H1 (cell line): ENCODE data around the gene AMZ1.

ENCODE experiments used
- EP300 ChIP-seq, 2 experiments: IDR thresholded peaks; 1 replicate in 1 of 2; 2 replicates in 1 of 2; pipeline ENCODE4 v1.6.1; 2011 to 2012; ENCODE audit warnings: low read depth in 2 of 2, low read length in 2 of 2, mild to moderate bottlenecking in 2 of 2, borderline replicate concordance in 1 of 2, inconsistent platforms in 1 of 2, moderate library complexity in 1 of 2
- POLR2A ChIP-seq, 2 experiments: IDR thresholded peaks; 1 replicate in 1 of 2; 2 replicates in 1 of 2; pipeline ENCODE4 v1.6.1; 2011; ENCODE audit warnings: low read depth in 2 of 2, low read length in 2 of 2, mild to moderate bottlenecking in 2 of 2; ENCODE audit errors: control extremely low read depth in 1 of 2
- RFX5 ChIP-seq: IDR thresholded peaks from 2 replicates; pipeline ENCODE4 v1.6.1; 2011; ENCODE audit warnings: low read depth, low read length, improper control_type of control experiment, borderline replicate concordance
- SP1 ChIP-seq: IDR thresholded peaks from 2 replicates; pipeline ENCODE4 v1.6.1; 2011; ENCODE audit warnings: low read depth, low read length
- TF ChIP-seq, protein P1 (sequence below): fragments of 300-600 bp; sonication (generic); IDR thresholded peaks from 2 replicates; pipeline ENCODE4 v1.7.1; 2012; ENCODE audit warnings: low read length, moderate library complexity, mild to moderate bottlenecking, inconsistent platforms; ENCODE audit not compliant: insufficient replicate concordance
- TF ChIP-seq, protein P2 (sequence below), 3 experiments: IDR thresholded peaks; 1 replicate in 2 of 3; 2 replicates in 1 of 3; pipeline versions ENCODE4 v1.5.1 to v1.6.1; 2011; ENCODE audit warnings: low read length in 3 of 3, mild to moderate bottlenecking in 3 of 3, inconsistent platforms in 2 of 3, low read depth in 1 of 3, moderate library complexity in 1 of 3; ENCODE audit not compliant: insufficient read depth in 1 of 3; ENCODE audit errors: control extremely low read depth in 1 of 3

DNA sequence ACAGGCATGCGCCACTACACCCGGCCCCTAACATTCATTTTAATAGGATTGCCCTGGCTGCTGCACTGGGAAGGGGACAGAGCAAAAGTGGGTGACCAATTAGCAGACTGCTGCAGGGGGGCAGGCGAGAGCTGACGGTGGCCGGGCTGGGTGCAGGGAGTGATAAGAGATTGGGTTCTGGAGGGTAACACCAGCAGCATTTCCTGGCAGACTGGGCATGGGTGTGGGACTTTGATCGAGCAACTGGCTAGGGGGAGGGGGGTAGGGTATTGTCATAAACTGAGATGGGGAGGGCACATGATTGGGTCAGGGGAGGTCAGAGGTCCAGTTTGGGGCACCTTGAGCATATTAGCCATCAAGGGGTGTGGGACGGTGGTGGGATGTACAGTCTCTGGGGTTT is 20.2 kb upstream of the AMZ1 start:
- TF ChIP-seq POLR2A (IDR thresholded peaks at IDR 0.05; ENCODE audit: control extremely low read depth in 1 of 2, low read depth in 2 of 2, low read length in 2 of 2), result no peak
- TF ChIP-seq, protein P1, sequence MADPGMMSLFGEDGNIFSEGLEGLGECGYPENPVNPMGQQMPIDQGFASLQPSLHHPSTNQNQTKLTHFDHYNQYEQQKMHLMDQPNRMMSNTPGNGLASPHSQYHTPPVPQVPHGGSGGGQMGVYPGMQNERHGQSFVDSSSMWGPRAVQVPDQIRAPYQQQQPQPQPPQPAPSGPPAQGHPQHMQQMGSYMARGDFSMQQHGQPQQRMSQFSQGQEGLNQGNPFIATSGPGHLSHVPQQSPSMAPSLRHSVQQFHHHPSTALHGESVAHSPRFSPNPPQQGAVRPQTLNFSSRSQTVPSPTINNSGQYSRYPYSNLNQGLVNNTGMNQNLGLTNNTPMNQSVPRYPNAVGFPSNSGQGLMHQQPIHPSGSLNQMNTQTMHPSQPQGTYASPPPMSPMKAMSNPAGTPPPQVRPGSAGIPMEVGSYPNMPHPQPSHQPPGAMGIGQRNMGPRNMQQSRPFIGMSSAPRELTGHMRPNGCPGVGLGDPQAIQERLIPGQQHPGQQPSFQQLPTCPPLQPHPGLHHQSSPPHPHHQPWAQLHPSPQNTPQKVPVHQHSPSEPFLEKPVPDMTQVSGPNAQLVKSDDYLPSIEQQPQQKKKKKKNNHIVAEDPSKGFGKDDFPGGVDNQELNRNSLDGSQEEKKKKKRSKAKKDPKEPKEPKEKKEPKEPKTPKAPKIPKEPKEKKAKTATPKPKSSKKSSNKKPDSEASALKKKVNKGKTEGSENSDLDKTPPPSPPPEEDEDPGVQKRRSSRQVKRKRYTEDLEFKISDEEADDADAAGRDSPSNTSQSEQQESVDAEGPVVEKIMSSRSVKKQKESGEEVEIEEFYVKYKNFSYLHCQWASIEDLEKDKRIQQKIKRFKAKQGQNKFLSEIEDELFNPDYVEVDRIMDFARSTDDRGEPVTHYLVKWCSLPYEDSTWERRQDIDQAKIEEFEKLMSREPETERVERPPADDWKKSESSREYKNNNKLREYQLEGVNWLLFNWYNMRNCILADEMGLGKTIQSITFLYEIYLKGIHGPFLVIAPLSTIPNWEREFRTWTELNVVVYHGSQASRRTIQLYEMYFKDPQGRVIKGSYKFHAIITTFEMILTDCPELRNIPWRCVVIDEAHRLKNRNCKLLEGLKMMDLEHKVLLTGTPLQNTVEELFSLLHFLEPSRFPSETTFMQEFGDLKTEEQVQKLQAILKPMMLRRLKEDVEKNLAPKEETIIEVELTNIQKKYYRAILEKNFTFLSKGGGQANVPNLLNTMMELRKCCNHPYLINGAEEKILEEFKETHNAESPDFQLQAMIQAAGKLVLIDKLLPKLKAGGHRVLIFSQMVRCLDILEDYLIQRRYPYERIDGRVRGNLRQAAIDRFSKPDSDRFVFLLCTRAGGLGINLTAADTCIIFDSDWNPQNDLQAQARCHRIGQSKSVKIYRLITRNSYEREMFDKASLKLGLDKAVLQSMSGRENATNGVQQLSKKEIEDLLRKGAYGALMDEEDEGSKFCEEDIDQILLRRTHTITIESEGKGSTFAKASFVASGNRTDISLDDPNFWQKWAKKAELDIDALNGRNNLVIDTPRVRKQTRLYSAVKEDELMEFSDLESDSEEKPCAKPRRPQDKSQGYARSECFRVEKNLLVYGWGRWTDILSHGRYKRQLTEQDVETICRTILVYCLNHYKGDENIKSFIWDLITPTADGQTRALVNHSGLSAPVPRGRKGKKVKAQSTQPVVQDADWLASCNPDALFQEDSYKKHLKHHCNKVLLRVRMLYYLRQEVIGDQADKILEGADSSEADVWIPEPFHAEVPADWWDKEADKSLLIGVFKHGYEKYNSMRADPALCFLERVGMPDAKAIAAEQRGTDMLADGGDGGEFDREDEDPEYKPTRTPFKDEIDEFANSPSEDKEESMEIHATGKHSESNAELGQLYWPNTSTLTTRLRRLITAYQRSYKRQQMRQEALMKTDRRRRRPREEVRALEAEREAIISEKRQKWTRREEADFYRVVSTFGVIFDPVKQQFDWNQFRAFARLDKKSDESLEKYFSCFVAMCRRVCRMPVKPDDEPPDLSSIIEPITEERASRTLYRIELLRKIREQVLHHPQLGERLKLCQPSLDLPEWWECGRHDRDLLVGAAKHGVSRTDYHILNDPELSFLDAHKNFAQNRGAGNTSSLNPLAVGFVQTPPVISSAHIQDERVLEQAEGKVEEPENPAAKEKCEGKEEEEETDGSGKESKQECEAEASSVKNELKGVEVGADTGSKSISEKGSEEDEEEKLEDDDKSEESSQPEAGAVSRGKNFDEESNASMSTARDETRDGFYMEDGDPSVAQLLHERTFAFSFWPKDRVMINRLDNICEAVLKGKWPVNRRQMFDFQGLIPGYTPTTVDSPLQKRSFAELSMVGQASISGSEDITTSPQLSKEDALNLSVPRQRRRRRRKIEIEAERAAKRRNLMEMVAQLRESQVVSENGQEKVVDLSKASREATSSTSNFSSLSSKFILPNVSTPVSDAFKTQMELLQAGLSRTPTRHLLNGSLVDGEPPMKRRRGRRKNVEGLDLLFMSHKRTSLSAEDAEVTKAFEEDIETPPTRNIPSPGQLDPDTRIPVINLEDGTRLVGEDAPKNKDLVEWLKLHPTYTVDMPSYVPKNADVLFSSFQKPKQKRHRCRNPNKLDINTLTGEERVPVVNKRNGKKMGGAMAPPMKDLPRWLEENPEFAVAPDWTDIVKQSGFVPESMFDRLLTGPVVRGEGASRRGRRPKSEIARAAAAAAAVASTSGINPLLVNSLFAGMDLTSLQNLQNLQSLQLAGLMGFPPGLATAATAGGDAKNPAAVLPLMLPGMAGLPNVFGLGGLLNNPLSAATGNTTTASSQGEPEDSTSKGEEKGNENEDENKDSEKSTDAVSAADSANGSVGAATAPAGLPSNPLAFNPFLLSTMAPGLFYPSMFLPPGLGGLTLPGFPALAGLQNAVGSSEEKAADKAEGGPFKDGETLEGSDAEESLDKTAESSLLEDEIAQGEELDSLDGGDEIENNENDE, result no peak
- no peak for TF ChIP-seq RFX5
- TF ChIP-seq, protein P2, sequence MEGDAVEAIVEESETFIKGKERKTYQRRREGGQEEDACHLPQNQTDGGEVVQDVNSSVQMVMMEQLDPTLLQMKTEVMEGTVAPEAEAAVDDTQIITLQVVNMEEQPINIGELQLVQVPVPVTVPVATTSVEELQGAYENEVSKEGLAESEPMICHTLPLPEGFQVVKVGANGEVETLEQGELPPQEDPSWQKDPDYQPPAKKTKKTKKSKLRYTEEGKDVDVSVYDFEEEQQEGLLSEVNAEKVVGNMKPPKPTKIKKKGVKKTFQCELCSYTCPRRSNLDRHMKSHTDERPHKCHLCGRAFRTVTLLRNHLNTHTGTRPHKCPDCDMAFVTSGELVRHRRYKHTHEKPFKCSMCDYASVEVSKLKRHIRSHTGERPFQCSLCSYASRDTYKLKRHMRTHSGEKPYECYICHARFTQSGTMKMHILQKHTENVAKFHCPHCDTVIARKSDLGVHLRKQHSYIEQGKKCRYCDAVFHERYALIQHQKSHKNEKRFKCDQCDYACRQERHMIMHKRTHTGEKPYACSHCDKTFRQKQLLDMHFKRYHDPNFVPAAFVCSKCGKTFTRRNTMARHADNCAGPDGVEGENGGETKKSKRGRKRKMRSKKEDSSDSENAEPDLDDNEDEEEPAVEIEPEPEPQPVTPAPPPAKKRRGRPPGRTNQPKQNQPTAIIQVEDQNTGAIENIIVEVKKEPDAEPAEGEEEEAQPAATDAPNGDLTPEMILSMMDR (IDR thresholded peaks at IDR 0.05; ENCODE audit: control extremely low read depth in 1 of 3, insufficient read depth in 1 of 3, low read depth in 1 of 3, low read length in 3 of 3), result no peak
- TF ChIP-seq SP1, result no peak
- no peak for TF ChIP-seq EP300 (IDR thresholded peaks at IDR 0.05; ENCODE audit: borderline replicate concordance in 1 of 2, low read depth in 2 of 2, low read length in 2 of 2)
